Measurements from ENCODE around the gene CTPS2. TPM values are rescaled to one million over a fixed set of nuclear protein-coding genes. Genes with fewer than 3 reads are reported as not detected.

The CTPS2 gene
- total and polyA plus RNA-seq, 10 donors, result 5.3 to 11.7 (median 9.5) TPM

- no peak overlapping the region for H3K4me3 ChIP-seq
- TF ChIP-seq CTCF (IDR thresholded peaks at IDR 0.05 in 8 of 11, conservative IDR thresholded peaks at IDR 0.05 in 3 of 11) (no peak), POLR2AphosphoS5 (IDR thresholded peaks at IDR 0.05) (no peak), POLR2A (IDR thresholded peaks at IDR 0.05) (no peak)
- WGBS, 5 donors, result 83 to 90% (median 86%) methylated on average over 6 to 7 of the region's 7 CpGs
These were observed 59.0 kb downstream of the CTPS2 start for GRCh38 chrX:16653424-16653823.

DNA sequence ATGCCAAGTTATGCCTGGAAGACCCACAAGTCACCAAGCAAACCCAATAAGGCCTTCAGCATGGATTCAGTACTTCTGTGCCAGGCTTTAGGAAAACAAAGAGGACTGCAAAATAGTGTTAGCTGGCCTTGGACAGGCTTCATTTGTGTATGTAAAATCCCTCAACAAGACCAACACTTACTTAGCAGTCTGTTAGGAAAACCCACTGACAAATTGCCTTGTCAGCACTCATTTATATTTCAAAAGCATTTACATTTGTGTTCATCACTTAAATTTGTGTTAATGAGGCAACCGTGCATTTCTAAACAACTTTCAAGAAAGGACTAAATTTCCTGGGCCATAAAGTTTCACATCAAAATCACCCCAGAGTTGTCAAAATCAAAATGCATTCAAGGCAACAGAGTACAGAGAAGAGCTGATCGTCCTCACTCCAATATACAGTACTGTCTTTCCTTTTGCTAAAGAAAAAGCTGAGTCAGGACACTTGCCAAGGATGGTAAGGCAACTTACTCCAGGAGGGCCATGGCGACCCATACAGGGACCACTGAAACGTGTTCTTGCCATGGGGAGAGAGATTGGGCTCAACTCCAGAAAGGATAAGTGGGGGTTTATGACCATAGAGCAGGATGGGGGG is 61.0 kb downstream of the CTPS2 start:
- intact Hi-C loops (cut with DNase I; ENCODE audit: low total_unique reads), result no loop called here
- no peaks in the 10 kb centered on the region for H3K4me1 ChIP-seq
- WGBS, 5 donors, result 77 to 96% (median 93%) methylated on average over 4 of the region's 4 CpGs
- no peaks in the 10 kb centered on the region for H3K36me3 ChIP-seq
- H3K27ac ChIP-seq, result no peak overlapping the region
- TF ChIP-seq POLR2AphosphoS5 (IDR thresholded peaks at IDR 0.05) (no peak), POLR2A (IDR thresholded peaks at IDR 0.05) (no peak), CTCF (IDR thresholded peaks at IDR 0.05 in 8 of 11, conservative IDR thresholded peaks at IDR 0.05 in 3 of 11) (no peak)
- H3K4me3 ChIP-seq, result no peak overlapping the region
- H3K27me3 ChIP-seq (replicated peaks in 1 of 7), result no peaks in the 10 kb centered on the region
- H3K9me3 ChIP-seq, result no peaks in the 10 kb centered on the region
- DNase-seq, result no peak

More at GRCh38 chrX:16653424-16653823, 59.0 kb downstream of the CTPS2 start:
- Histone ChIP-seq H3K9me3 (no peaks in the 10 kb centered on the region), H3K36me3 (no peaks in the 10 kb centered on the region), H3K4me1 (no peaks in the 10 kb centered on the region), H3K27me3 (replicated peaks in 1 of 7) (no peaks in the 10 kb centered on the region), H3K27ac (no peak overlapping the region)
- DNase-seq, result no peak
- intact Hi-C loops (cut with DNase I; ENCODE audit: low total_unique reads), result no loop called here

GRCh38 chrX:16649858-16650257 is 62.6 kb downstream of the CTPS2 start, which contains the start of gene S100G:
Gene S100G (plus strand): TSS chrX:16650158. CDS start chrX:16651007, 849 bp downstream.
- Histone ChIP-seq H3K27me3 (replicated peaks in 1 of 7) (no peaks in the 10 kb centered on the region), H3K4me3 (no peak within 1 kb of the TSS), H3K4me1 (no peaks in the 10 kb centered on the region), H3K36me3 (no peaks in the 10 kb centered on the region), H3K27ac (no peak within 1 kb of the TSS), H3K9me3 (no peaks in the 10 kb centered on the region)
- 91 to 100% (median 95%) methylated on average over 4 of the region's 4 CpGs for WGBS, 5 donors
- intact Hi-C loops (cut with DNase I; ENCODE audit: low total_unique reads), result no loop called here
- no peak for TF ChIP-seq POLR2A (IDR thresholded peaks at IDR 0.05)
- TF ChIP-seq POLR2AphosphoS5 (IDR thresholded peaks at IDR 0.05), result no peak
- TF ChIP-seq CTCF (IDR thresholded peaks at IDR 0.05 in 8 of 11, conservative IDR thresholded peaks at IDR 0.05 in 3 of 11), result no peak
- DNase-seq, result no peak

DNA sequence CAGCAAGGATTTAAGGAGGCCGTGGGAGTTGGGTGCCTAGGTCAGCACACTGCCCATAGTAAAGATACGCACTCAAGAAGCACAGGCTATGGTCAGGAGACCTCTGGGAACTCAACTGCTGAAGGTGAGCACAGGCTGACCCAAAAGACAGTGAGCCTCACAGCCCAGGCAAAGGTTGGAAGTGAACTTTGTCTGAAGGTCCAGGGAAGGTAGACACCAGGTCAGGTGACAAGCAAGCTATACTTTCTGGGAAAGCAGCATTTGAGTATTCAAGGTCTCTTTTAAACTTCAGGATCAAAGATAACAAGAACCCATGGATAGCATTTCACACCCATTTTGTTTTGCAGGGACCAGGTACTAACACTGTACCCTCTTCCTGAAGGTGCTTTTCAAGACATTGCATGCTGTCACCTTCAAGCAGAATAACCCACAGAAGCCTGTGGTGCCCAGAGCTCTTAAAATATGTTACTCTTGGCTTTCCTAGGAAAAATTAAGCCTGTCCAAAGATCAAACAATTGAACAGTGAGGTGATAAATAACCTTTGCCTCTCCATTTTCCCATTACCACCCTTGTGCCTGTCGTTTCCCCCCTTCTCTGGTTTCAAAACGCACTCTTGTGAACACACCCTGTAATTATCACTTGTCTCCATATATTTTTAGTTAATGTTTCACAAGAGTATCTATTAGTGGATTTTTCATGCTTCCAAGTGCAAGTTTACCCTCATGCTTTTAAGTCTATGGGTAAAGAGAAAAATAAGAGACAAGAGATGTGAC is 65.9 kb downstream of the CTPS2 start:
- TF ChIP-seq POLR2AphosphoS5 (IDR thresholded peaks at IDR 0.05) (no peak), POLR2A (IDR thresholded peaks at IDR 0.05) (no peak), CTCF (IDR thresholded peaks at IDR 0.05 in 8 of 11, conservative IDR thresholded peaks at IDR 0.05 in 3 of 11) (no peak)
- intact Hi-C loops (cut with DNase I; ENCODE audit: low total_unique reads), result no loop called here
- DNase-seq, result no peak
- WGBS, 5 donors, result 86 to 96% (median 93%) methylated on average over 2 to 4 of the region's 4 CpGs
- Histone ChIP-seq H3K4me1 (no peaks in the 10 kb centered on the region), H3K36me3 (no peaks in the 10 kb centered on the region), H3K27ac (no peak overlapping the region), H3K9me3 (no peaks in the 10 kb centered on the region), H3K4me3 (no peak overlapping the region), H3K27me3 (replicated peaks in 1 of 7) (no peaks in the 10 kb centered on the region)

Data from spleen (tissue), 11 donors.